Measurements from ENCODE around the gene HAAO. TPM values are rescaled to one million over a fixed set of nuclear protein-coding genes. Genes with fewer than 3 reads are reported as not detected.

The HAAO gene
- total RNA-seq, 1 donor from 2014 or later, result not detected

- DNase-seq, result no peak
- H3K27ac Mint-ChIP-seq (ENCODE audit: unreplicated experiment), result no peak overlapping the region
- H3K36me3 Mint-ChIP-seq (ENCODE audit: unreplicated experiment), result no peaks in the 10 kb centered on the region
- TF ChIP-seq CTCF (IDR thresholded peaks at IDR 0.05; ENCODE audit: partially characterized antibody, unreplicated experiment), result no peak
- peaks cover 6% of the 10 kb centered on the region for H3K4me1 Mint-ChIP-seq (ENCODE audit: low read depth, unreplicated experiment)
- H3K9me3 Mint-ChIP-seq (ENCODE audit: unreplicated experiment), result peaks cover 15% of the 10 kb centered on the region
- no peak overlapping the region for H3K4me3 Mint-ChIP-seq (ENCODE audit: unreplicated experiment)
- peaks cover 12% of the 10 kb centered on the region for H3K27me3 Mint-ChIP-seq (ENCODE audit: unreplicated experiment)
These were observed 21.4 kb upstream of the HAAO start for GRCh38 chr2:42813763-42814162.

GRCh38 chr2:42812899-42813479 lies 20.6 kb upstream of the HAAO start:
- TF ChIP-seq CTCF (IDR thresholded peaks at IDR 0.05; ENCODE audit: partially characterized antibody, unreplicated experiment), result peak; percentile 74
- H3K9me3 Mint-ChIP-seq (ENCODE audit: unreplicated experiment), result peaks cover 15% of the 10 kb centered on the region
- H3K27me3 Mint-ChIP-seq (ENCODE audit: unreplicated experiment), result peaks cover 12% of the 10 kb centered on the region
- no peak for DNase-seq
- peaks cover 12% of the 10 kb centered on the region for H3K4me1 Mint-ChIP-seq (ENCODE audit: low read depth, unreplicated experiment)
- H3K4me3 Mint-ChIP-seq (ENCODE audit: unreplicated experiment), result peak overlapping the region; percentile 50
- no peaks in the 10 kb centered on the region for H3K36me3 Mint-ChIP-seq (ENCODE audit: unreplicated experiment)
- no peak overlapping the region for H3K27ac Mint-ChIP-seq (ENCODE audit: unreplicated experiment)

- no peak for TF ChIP-seq CTCF (IDR thresholded peaks at IDR 0.05; ENCODE audit: partially characterized antibody, unreplicated experiment)
- H3K36me3 Mint-ChIP-seq (ENCODE audit: unreplicated experiment), result no peaks in the 10 kb centered on the region
- peak; percentile 52 for DNase-seq
- H3K9me3 Mint-ChIP-seq (ENCODE audit: unreplicated experiment), result peaks cover 15% of the 10 kb centered on the region
- H3K4me3 Mint-ChIP-seq (ENCODE audit: unreplicated experiment), result peak overlapping the region; percentile 97
- peaks cover 10% of the 10 kb centered on the region for H3K27me3 Mint-ChIP-seq (ENCODE audit: unreplicated experiment)
- H3K27ac Mint-ChIP-seq (ENCODE audit: unreplicated experiment), result peak overlapping the region; percentile 95
- peaks cover 12% of the 10 kb centered on the region for H3K4me1 Mint-ChIP-seq (ENCODE audit: low read depth, unreplicated experiment)
These were observed 18.8 kb upstream of the HAAO start for GRCh38 chr2:42810971-42811811.

GRCh38 chr2:42810121-42810970 lies 18.0 kb upstream of the HAAO start:
- Mint-ChIP-seq H3K4me3 (ENCODE audit: unreplicated experiment) (peak overlapping the region; percentile 97), H3K27ac (ENCODE audit: unreplicated experiment) (peak overlapping the region; percentile 95), H3K27me3 (ENCODE audit: unreplicated experiment) (peaks cover 10% of the 10 kb centered on the region), H3K9me3 (ENCODE audit: unreplicated experiment) (peaks cover 15% of the 10 kb centered on the region), H3K4me1 (ENCODE audit: low read depth, unreplicated experiment) (peaks cover 12% of the 10 kb centered on the region), H3K36me3 (ENCODE audit: unreplicated experiment) (no peaks in the 10 kb centered on the region)
- DNase-seq, result peak; percentile 94
- peak; percentile 36 for TF ChIP-seq CTCF (IDR thresholded peaks at IDR 0.05; ENCODE audit: partially characterized antibody, unreplicated experiment)

Data from glutamatergic neuron (in vitro differentiated cells).